ENCODE results near the gene LYZL6. TPM values are rescaled to one million over a fixed set of nuclear protein-coding genes. Genes with fewer than 3 reads are reported as not detected.

LYZL6 gene
- total RNA-seq, 3 donors from 2014 or later, result not detected

DNA sequence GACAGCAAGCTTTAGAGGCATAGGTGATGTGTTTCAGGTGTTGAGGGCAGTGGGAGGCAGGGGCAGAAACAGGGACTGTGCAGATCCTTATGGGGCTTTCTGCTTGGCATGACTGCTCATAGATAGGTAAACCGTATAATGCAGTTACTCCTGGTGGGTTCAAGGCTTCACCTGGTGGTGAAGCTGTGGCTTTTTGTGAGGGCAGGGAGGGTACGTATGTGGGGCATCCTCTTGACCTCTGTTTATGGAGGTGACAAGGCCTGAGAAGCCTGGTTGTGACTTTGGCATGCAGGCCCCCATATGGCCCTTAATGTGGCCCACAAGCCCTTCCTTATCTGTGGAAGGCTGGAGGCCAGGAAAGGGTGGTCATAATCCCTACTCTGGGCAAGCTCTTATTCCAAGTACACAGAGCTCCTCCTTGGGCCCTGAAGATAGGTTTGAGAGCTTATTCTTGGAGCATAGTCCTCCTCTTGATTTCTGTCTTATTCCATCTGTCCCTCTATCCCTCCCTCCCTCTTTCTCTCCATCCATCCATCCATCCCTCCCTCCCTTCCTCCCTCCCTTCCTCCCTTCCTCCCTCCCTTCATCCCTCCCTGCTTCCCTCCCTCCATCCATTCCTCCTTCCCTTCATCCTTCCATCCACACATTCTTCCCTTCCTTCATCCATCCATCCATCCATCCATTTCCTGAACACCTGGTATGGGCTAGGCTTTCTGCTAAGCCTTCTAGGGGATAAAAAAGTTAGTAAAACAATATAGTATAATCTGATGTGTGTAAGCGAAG lies 39.1 kb upstream of the LYZL6 start:
- DNase-seq (ENCODE audit: low spot score in 2 of 2), result no peak
- intact Hi-C loops (cut with DNase I; ENCODE audit: low total_unique reads), result no loop called here
- TF ChIP-seq POLR2AphosphoS5 (IDR thresholded peaks at IDR 0.05) (no peak), CTCF (IDR thresholded peaks at IDR 0.05) (no peak), POLR2A (IDR thresholded peaks at IDR 0.05) (no peak)

DNA sequence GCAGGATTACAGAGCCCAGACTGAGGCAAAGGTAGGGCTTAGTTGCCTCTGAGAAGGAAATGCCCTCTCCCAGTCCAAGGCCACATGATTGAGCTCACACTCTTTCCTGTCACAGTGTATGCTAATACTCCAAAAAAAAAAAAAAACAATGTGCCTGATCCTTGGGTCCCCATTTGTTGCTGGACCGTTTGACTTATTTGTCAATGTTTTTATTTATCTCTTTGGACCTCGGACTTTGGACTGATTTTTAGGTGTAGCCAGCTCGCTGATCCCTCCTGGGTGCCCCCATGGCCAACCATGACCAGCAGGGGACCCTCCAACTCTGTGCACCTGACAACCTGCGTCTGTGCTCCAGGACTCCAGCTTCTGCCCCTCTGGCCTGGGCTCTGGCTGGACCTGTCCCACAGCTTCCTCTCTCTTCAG lies 38.4 kb upstream of the LYZL6 start:
- intact Hi-C loops (cut with DNase I; ENCODE audit: low total_unique reads), result loop anchor here (2.0 kb wide), 1 partner anchor 35 kb away; the partner anchor contains the start of gene CCL23
- Histone ChIP-seq H3K27ac (no peak overlapping the region), H3K4me3 (no peak overlapping the region), H3K27me3 (no peaks in the 10 kb centered on the region), H3K4me1 (no peaks in the 10 kb centered on the region), H3K36me3 (no peaks in the 10 kb centered on the region), H3K9me3 (no peaks in the 10 kb centered on the region)
- DNase-seq (ENCODE audit: low spot score in 2 of 2), result no peak
- no peak for TF ChIP-seq POLR2A (IDR thresholded peaks at IDR 0.05)
- no peak for TF ChIP-seq POLR2AphosphoS5 (IDR thresholded peaks at IDR 0.05)
- TF ChIP-seq CTCF (IDR thresholded peaks at IDR 0.05), result no peak

More for the DNA sequence above, 39.1 kb upstream of the LYZL6 start:
- no peak overlapping the region for H3K4me3 ChIP-seq
- H3K4me1 ChIP-seq, result no peaks in the 10 kb centered on the region
- H3K36me3 ChIP-seq, result no peaks in the 10 kb centered on the region
- H3K27me3 ChIP-seq, result no peaks in the 10 kb centered on the region
- no peak overlapping the region for H3K27ac ChIP-seq
- no peaks in the 10 kb centered on the region for H3K9me3 ChIP-seq

- Histone ChIP-seq H3K9me3 (no peaks in the 10 kb centered on the region), H3K4me3 (no peak within 1 kb of the TSS), H3K36me3 (no peaks in the 10 kb centered on the region), H3K4me1 (no peaks in the 10 kb centered on the region), H3K27me3 (no peaks in the 10 kb centered on the region), H3K27ac (no peak within 1 kb of the TSS)
- DNase-seq (ENCODE audit: low spot score in 2 of 2), result no peak
- intact Hi-C loops (cut with DNase I; ENCODE audit: low total_unique reads), result loop anchor here (2.0 kb wide), 1 partner anchor 36 kb away; the partner anchor contains the start of gene CCL23
- TF ChIP-seq CTCF (IDR thresholded peaks at IDR 0.05), result no peak
- no peak for TF ChIP-seq POLR2AphosphoS5 (IDR thresholded peaks at IDR 0.05)
- no peak for TF ChIP-seq POLR2A (IDR thresholded peaks at IDR 0.05)
Observed at GRCh38 chr17:35981246-35981645, 37.7 kb upstream of the LYZL6 start, which contains the start of gene CCL16. Gene CCL16, minus strand, starts transcription at chr17:35981497. Its CDS starts 77 bp downstream, at chr17:35981420.

DNA sequence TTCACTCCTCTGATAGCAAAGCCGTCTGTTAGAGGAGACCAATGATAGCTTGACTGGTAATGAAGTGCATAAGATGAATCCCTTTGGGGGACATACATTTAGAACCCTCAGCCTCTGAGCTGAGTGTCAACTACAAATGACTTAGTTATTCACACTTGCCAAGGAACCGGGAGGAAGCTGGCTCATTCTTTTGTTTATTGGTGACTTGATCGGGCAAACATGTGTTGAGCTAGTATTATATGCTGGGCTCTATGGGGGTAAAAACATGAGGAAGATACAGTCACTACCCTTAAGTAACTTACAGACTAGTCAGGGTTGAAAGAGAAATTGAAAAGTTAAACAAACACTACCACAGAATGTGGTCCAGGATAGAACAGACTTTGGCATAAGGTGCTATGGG lies 34.8 kb upstream of the LYZL6 start:
- H3K36me3 ChIP-seq, result no peaks in the 10 kb centered on the region
- no peak for TF ChIP-seq CTCF (IDR thresholded peaks at IDR 0.05)
- TF ChIP-seq POLR2A (IDR thresholded peaks at IDR 0.05), result no peak
- no peak for TF ChIP-seq POLR2AphosphoS5 (IDR thresholded peaks at IDR 0.05)
- H3K27ac ChIP-seq, result no peak overlapping the region
- no peak overlapping the region for H3K4me3 ChIP-seq
- no peaks in the 10 kb centered on the region for H3K9me3 ChIP-seq
- no peaks in the 10 kb centered on the region for H3K27me3 ChIP-seq
- intact Hi-C loops (cut with DNase I; ENCODE audit: low total_unique reads), result no loop called here
- no peaks in the 10 kb centered on the region for H3K4me1 ChIP-seq
- DNase-seq (ENCODE audit: low spot score in 2 of 2), result no peak

GRCh38 chr17:35977509-35977908 lies 34.0 kb upstream of the LYZL6 start:
- Histone ChIP-seq H3K36me3 (no peaks in the 10 kb centered on the region), H3K27me3 (no peaks in the 10 kb centered on the region), H3K4me1 (no peaks in the 10 kb centered on the region), H3K27ac (no peak overlapping the region), H3K4me3 (no peak overlapping the region), H3K9me3 (no peaks in the 10 kb centered on the region)
- intact Hi-C loops (cut with DNase I; ENCODE audit: low total_unique reads), result no loop called here
- TF ChIP-seq CTCF (IDR thresholded peaks at IDR 0.05), result no peak
- TF ChIP-seq POLR2A (IDR thresholded peaks at IDR 0.05), result no peak
- TF ChIP-seq POLR2AphosphoS5 (IDR thresholded peaks at IDR 0.05), result no peak
- no peak for DNase-seq (ENCODE audit: low spot score in 2 of 2)
